GM04503 (cell line): ENCODE results near the gene GNAQ.
"Not testable (repeated sequence)": the region's sequence is repeated elsewhere in the genome, so short reads cannot be mapped to it uniquely, and the experiment has no call there.

ENCODE experiments used
- DNase-seq: peaks from one replicate; pipeline ENCODE4 v3.0.0-alpha.2; 2012; ENCODE audit warnings: low read depth

Gene GNAQ

GRCh38 chr9:77903666-77904285 lies 127.8 kb downstream of the GNAQ start:
- DNase-seq = no peak

GRCh38 chr9:77901771-77902170 lies 129.8 kb downstream of the GNAQ start:
- no peak for DNase-seq

- DNase-seq = no peak
These were observed 130.6 kb downstream of the GNAQ start for GRCh38 chr9:77901018-77901417.

GRCh38 chr9:77899679-77900354 lies 131.8 kb downstream of the GNAQ start:
- DNase-seq = no peak

- DNase-seq = no peak
These were observed 132.7 kb downstream of the GNAQ start for GRCh38 chr9:77898864-77899263.

GRCh38 chr9:77896938-77897667 lies 134.5 kb downstream of the GNAQ start:
- no peak for DNase-seq

GRCh38 chr9:77896269-77896937 lies 135.2 kb downstream of the GNAQ start:
- no peak for DNase-seq

GRCh38 chr9:77893706-77894105 lies 137.9 kb downstream of the GNAQ start:
- DNase-seq = no peak

- DNase-seq = no peak
These were observed 138.6 kb downstream of the GNAQ start for GRCh38 chr9:77892955-77893514.

- no peak for DNase-seq
These were observed 139.4 kb downstream of the GNAQ start for GRCh38 chr9:77892171-77892570.

- no peak for DNase-seq
These were observed 140.3 kb downstream of the GNAQ start for GRCh38 chr9:77891128-77891800.

- no peak for DNase-seq
These were observed 143.9 kb downstream of the GNAQ start for GRCh38 chr9:77887662-77888061.

- DNase-seq = no peak
These were observed 146.4 kb downstream of the GNAQ start for GRCh38 chr9:77885104-77885672.

GRCh38 chr9:77883846-77884771 lies 147.5 kb downstream of the GNAQ start:
- peak; percentile 28 for DNase-seq

GRCh38 chr9:77883133-77883532 lies 148.5 kb downstream of the GNAQ start:
- DNase-seq = no peak

GRCh38 chr9:77882294-77882693 lies 149.3 kb downstream of the GNAQ start:
- DNase-seq = no peak

- DNase-seq = not testable (repeated sequence)
These were observed 150.0 kb downstream of the GNAQ start for GRCh38 chr9:77881634-77882033.

GRCh38 chr9:77881111-77881510 lies 150.5 kb downstream of the GNAQ start:
- no peak for DNase-seq

- DNase-seq = no peak
These were observed 152.1 kb downstream of the GNAQ start for GRCh38 chr9:77879437-77879943.

- not testable (repeated sequence) for DNase-seq
These were observed 152.8 kb downstream of the GNAQ start for GRCh38 chr9:77878793-77879192.
